ENCODE results near the gene TRABD. TPM values are rescaled to one million over a fixed set of nuclear protein-coding genes. Genes with fewer than 3 reads are reported as not detected.
"Not testable (repeated sequence)": the region's sequence is repeated elsewhere in the genome, so short reads cannot be mapped to it uniquely, and the experiment has no call there.

The TRABD gene
- total RNA-seq, 1 donor from 2014 or later, result 33.1 TPM

GRCh38 chr22:50162391-50162956 lies 23.2 kb upstream of the TRABD start:
- H3K4me3 Mint-ChIP-seq (ENCODE audit: unreplicated experiment), result no peak overlapping the region
- no peaks in the 10 kb centered on the region for H3K4me1 Mint-ChIP-seq (ENCODE audit: unreplicated experiment)
- no peaks in the 10 kb centered on the region for H3K9me3 Mint-ChIP-seq (ENCODE audit: unreplicated experiment)
- peaks cover 13% of the 10 kb centered on the region for H3K27me3 Mint-ChIP-seq (ENCODE audit: unreplicated experiment)
- no peaks in the 10 kb centered on the region for H3K36me3 Mint-ChIP-seq (ENCODE audit: low read depth, unreplicated experiment)
- no peak for TF ChIP-seq CTCF (IDR thresholded peaks at IDR 0.05; ENCODE audit: unreplicated experiment)
- no peak overlapping the region for H3K27ac Mint-ChIP-seq (ENCODE audit: unreplicated experiment)
- DNase-seq (ENCODE audit: low spot score), result no peak

- no peak for TF ChIP-seq CTCF (IDR thresholded peaks at IDR 0.05; ENCODE audit: unreplicated experiment)
Observed at GRCh38 chr22:50165436-50166123, 20.1 kb upstream of the TRABD start.

GRCh38 chr22:50167689-50168489 lies 17.8 kb upstream of the TRABD start:
- Mint-ChIP-seq H3K27me3 (ENCODE audit: unreplicated experiment) (peaks cover 28% of the 10 kb centered on the region), H3K4me3 (ENCODE audit: unreplicated experiment) (peak overlapping the region; percentile 78), H3K27ac (ENCODE audit: unreplicated experiment) (no peak overlapping the region), H3K36me3 (ENCODE audit: low read depth, unreplicated experiment) (no peaks in the 10 kb centered on the region), H3K9me3 (ENCODE audit: unreplicated experiment) (no peaks in the 10 kb centered on the region), H3K4me1 (ENCODE audit: unreplicated experiment) (no peaks in the 10 kb centered on the region)
- DNase-seq (ENCODE audit: low spot score), result no peak
- no peak for TF ChIP-seq CTCF (IDR thresholded peaks at IDR 0.05; ENCODE audit: unreplicated experiment)

More at GRCh38 chr22:50165436-50166123, 20.1 kb upstream of the TRABD start:
- no peak for DNase-seq (ENCODE audit: low spot score)
- H3K27me3 Mint-ChIP-seq (ENCODE audit: unreplicated experiment), result peaks cover 21% of the 10 kb centered on the region
- no peak overlapping the region for H3K4me3 Mint-ChIP-seq (ENCODE audit: unreplicated experiment)
- no peak overlapping the region for H3K27ac Mint-ChIP-seq (ENCODE audit: unreplicated experiment)
- H3K36me3 Mint-ChIP-seq (ENCODE audit: low read depth, unreplicated experiment), result no peaks in the 10 kb centered on the region
- H3K4me1 Mint-ChIP-seq (ENCODE audit: unreplicated experiment), result no peaks in the 10 kb centered on the region
- no peaks in the 10 kb centered on the region for H3K9me3 Mint-ChIP-seq (ENCODE audit: unreplicated experiment)

GRCh38 chr22:50168490-50169180 lies 17.1 kb upstream of the TRABD start:
- H3K9me3 Mint-ChIP-seq (ENCODE audit: unreplicated experiment); H3K4me1 Mint-ChIP-seq (ENCODE audit: unreplicated experiment); H3K27ac Mint-ChIP-seq (ENCODE audit: unreplicated experiment); DNase-seq (ENCODE audit: low spot score); H3K36me3 Mint-ChIP-seq (ENCODE audit: low read depth, unreplicated experiment): not testable (repeated sequence)
- peak overlapping the region; percentile 31 for H3K4me3 Mint-ChIP-seq (ENCODE audit: unreplicated experiment)
- H3K27me3 Mint-ChIP-seq (ENCODE audit: unreplicated experiment), result peaks cover 27% of the 10 kb centered on the region

- Mint-ChIP-seq H3K27me3 (ENCODE audit: unreplicated experiment) (peaks cover 27% of the 10 kb centered on the region), H3K4me1 (ENCODE audit: unreplicated experiment) (no peaks in the 10 kb centered on the region), H3K36me3 (ENCODE audit: low read depth, unreplicated experiment) (no peaks in the 10 kb centered on the region), H3K4me3 (ENCODE audit: unreplicated experiment) (peak overlapping the region; percentile 31), H3K9me3 (ENCODE audit: unreplicated experiment) (no peaks in the 10 kb centered on the region), H3K27ac (ENCODE audit: unreplicated experiment) (no peak overlapping the region)
- DNase-seq (ENCODE audit: low spot score), result no peak
- TF ChIP-seq CTCF (IDR thresholded peaks at IDR 0.05; ENCODE audit: unreplicated experiment), result no peak
Observed at GRCh38 chr22:50169181-50169759, 16.4 kb upstream of the TRABD start.

Data from endothelial cell (in vitro differentiated cells).